Stimulated activated effector memory CD8-positive, alpha-beta T cell treated with anti-CD3 and anti-CD28 coated beads, Interleukin-12 subunit alpha, Interleukin-12 subunit beta, amount 100 ng/mL, for 72 hours (primary cell): Measurements from ENCODE around the gene OPRD1.
"Not testable (repeated sequence)": the region's sequence is repeated elsewhere in the genome, so short reads cannot be mapped to it uniquely, and the experiment has no call there.

Source experiments
- ATAC-seq: fragments of 150-1000 bp; cut with Tn5 transposase; 2 replicates; pipeline ENCODE4 v1.10.0; 2021
- DNase-seq, 2 donors: peaks; one replicate each; pipeline ENCODE4 v3.0.0; 2021 to 2022; ENCODE audit warnings: low spot score in 2 of 2
- H3K27ac Mint-ChIP-seq: one replicate; pipeline ENCODE4 v1.8.0; 2022; ENCODE audit warnings: mild to moderate bottlenecking, mixed read lengths
- H3K36me3 Mint-ChIP-seq: one replicate; pipeline ENCODE4 v1.8.0; 2022; ENCODE audit warnings: mild to moderate bottlenecking, mixed read lengths
- H3K4me1 Mint-ChIP-seq: one replicate; pipeline ENCODE4 v1.8.0; 2022; ENCODE audit warnings: mixed read lengths
- H3K4me3 Mint-ChIP-seq: one replicate; pipeline ENCODE4 v1.8.0; 2022; ENCODE audit warnings: mild to moderate bottlenecking, mixed read lengths
- H3K9me3 Mint-ChIP-seq: one replicate; pipeline ENCODE4 v1.8.0; 2022; ENCODE audit warnings: mixed read lengths

Gene OPRD1

GRCh38 chr1:28815533-28816185, 3.7 kb downstream of the OPRD1 start:
- Mint-ChIP-seq H3K4me1 (no peaks in the 10 kb centered on the region), H3K9me3 (no peaks in the 10 kb centered on the region), H3K27ac (no peak overlapping the region), H3K4me3 (no peak overlapping the region), H3K36me3 (no peaks in the 10 kb centered on the region)
- no peak for DNase-seq
- ATAC-seq: peak; percentile 35

DNA sequence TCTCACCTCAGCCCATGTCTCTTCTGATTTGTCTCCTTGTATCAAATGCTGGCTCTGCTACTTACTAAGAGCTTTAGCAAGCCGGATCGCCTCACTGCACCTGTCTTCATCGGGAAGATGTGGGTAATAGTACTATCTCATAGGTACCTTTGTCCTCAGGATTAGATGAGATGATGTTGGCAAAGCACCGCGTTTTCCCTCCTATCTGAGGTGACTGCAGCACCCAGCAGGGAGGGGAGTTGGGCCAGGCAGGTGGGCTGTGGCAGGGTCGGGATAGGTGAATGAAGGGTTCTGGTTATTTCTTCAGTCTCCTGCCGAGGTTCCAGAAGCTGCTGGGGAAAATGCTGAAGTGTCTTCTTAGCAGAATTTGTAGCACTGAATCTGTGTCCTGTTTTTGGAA, 5.2 kb downstream of the OPRD1 start:
- Mint-ChIP-seq H3K4me3 (no peak overlapping the region), H3K36me3 (no peaks in the 10 kb centered on the region), H3K4me1 (no peaks in the 10 kb centered on the region), H3K27ac (no peak overlapping the region), H3K9me3 (no peaks in the 10 kb centered on the region)
- DNase-seq (no peak), ATAC-seq (no peak)

GRCh38 chr1:28819020-28819419, 7.0 kb downstream of the OPRD1 start:
- H3K4me3 Mint-ChIP-seq: no peak overlapping the region
- no peaks in the 10 kb centered on the region for H3K36me3 Mint-ChIP-seq
- H3K9me3 Mint-ChIP-seq: no peaks in the 10 kb centered on the region
- H3K27ac Mint-ChIP-seq: no peak overlapping the region
- no peaks in the 10 kb centered on the region for H3K4me1 Mint-ChIP-seq
- ATAC-seq (no peak), DNase-seq (no peak)

- Mint-ChIP-seq H3K36me3 (no peaks in the 10 kb centered on the region), H3K4me3 (no peak overlapping the region), H3K4me1 (no peaks in the 10 kb centered on the region), H3K27ac (no peak overlapping the region), H3K9me3 (no peaks in the 10 kb centered on the region)
- ATAC-seq: no peak
- DNase-seq: no peak
These were observed 10.8 kb downstream of the OPRD1 start for GRCh38 chr1:28822799-28823198.

DNA sequence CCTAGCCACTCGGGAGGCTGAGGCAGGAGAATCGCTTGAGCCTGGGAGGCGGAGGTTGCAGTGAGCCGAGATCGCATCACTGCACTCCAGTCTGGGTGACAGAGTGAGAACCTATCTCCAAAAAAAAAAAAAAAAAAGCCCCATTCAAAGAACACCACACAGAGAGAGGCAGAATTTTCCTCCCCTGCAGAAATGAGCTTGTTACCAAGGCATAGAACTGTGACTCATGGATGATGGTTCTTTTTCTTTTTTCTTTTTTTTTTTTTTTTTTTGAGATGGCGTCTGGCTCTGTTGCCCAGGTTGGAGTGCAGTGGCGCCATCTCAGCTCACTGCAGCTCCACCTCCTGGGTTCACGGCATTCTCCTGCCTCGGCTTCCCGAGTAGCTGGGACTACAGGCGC, 12.1 kb downstream of the OPRD1 start:
- not testable (repeated sequence) for H3K27ac Mint-ChIP-seq, H3K9me3 Mint-ChIP-seq, H3K36me3 Mint-ChIP-seq, DNase-seq, H3K4me1 Mint-ChIP-seq, H3K4me3 Mint-ChIP-seq, ATAC-seq

DNA sequence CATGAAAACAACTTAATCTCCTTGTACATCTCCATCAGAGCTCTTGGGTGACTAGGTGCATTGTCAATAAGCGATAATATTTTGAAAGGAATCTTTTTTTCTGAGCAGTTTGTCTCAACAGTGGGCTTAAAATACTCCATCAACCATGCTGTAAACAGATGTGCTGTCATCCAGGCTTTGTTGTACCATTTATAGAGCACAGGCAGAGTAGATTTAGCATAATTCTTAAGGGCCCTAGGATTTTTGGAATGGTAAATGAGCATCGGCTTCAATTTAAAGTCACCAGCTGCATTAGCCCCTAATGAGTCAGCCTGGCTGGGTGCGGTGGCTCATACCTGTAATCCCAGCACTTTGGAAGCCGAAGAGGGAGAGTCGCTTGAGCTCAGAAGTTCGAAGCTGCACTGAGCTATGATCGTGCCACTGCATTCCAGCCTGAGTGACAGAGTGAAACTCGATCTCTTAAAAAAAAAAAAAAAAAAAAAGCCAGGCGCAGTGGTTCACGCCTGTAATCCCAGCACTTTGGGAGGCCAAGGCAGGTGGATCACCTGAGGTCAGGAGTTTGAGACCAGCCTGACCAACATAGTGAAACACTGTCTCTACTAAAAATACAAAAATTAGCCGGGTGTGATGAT, 16.4 kb downstream of the OPRD1 start:
- not testable (repeated sequence) for H3K9me3 Mint-ChIP-seq, DNase-seq, H3K4me3 Mint-ChIP-seq, H3K4me1 Mint-ChIP-seq, H3K36me3 Mint-ChIP-seq, H3K27ac Mint-ChIP-seq, ATAC-seq

GRCh38 chr1:28830814-28831213, 18.8 kb downstream of the OPRD1 start:
- Mint-ChIP-seq H3K36me3 (no peaks in the 10 kb centered on the region), H3K9me3 (no peaks in the 10 kb centered on the region), H3K4me3 (no peak overlapping the region), H3K4me1 (no peaks in the 10 kb centered on the region), H3K27ac (no peak overlapping the region)
- no peak for DNase-seq
- no peak for ATAC-seq

DNA sequence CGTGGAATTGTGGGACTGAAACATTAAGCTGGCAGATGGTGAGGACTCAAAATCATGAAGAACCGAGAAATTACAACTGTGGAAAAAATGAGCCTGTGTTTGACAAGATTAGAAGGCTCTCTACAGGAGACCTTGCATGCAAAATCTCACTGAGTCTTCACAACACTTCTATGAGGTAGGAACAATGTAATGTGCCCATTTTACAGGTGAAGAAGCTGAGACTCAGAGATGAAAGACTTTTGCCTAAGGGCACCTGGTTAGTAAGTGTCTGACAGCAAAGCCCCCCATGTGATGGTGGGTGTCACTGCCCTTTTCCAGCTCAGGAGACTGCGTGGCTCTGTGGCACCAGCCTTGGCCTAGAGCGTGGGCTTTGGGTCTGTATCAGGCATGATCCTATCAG, 21.0 kb downstream of the OPRD1 start:
- Mint-ChIP-seq H3K4me1 (no peaks in the 10 kb centered on the region), H3K4me3 (no peak overlapping the region), H3K9me3 (no peaks in the 10 kb centered on the region), H3K27ac (no peak overlapping the region), H3K36me3 (no peaks in the 10 kb centered on the region)
- ATAC-seq (no peak), DNase-seq (no peak)

GRCh38 chr1:28833381-28833780, 21.4 kb downstream of the OPRD1 start:
- no peaks in the 10 kb centered on the region for H3K36me3 Mint-ChIP-seq
- no peak overlapping the region for H3K4me3 Mint-ChIP-seq
- no peaks in the 10 kb centered on the region for H3K9me3 Mint-ChIP-seq
- ATAC-seq: no peak
- DNase-seq: no peak
- H3K4me1 Mint-ChIP-seq: no peaks in the 10 kb centered on the region
- H3K27ac Mint-ChIP-seq: no peak overlapping the region

GRCh38 chr1:28835237-28835650, 23.3 kb downstream of the OPRD1 start:
- H3K9me3 Mint-ChIP-seq: no peaks in the 10 kb centered on the region
- no peaks in the 10 kb centered on the region for H3K36me3 Mint-ChIP-seq
- no peaks in the 10 kb centered on the region for H3K4me1 Mint-ChIP-seq
- H3K4me3 Mint-ChIP-seq: no peak overlapping the region
- ATAC-seq: no peak
- H3K27ac Mint-ChIP-seq: no peak overlapping the region
- DNase-seq: no peak

GRCh38 chr1:28836421-28836956, 24.5 kb downstream of the OPRD1 start:
- DNase-seq: no peak
- no peak for ATAC-seq
- H3K27ac Mint-ChIP-seq: no peak overlapping the region
- H3K4me3 Mint-ChIP-seq: no peak overlapping the region
- no peaks in the 10 kb centered on the region for H3K36me3 Mint-ChIP-seq
- no peaks in the 10 kb centered on the region for H3K4me1 Mint-ChIP-seq
- H3K9me3 Mint-ChIP-seq: no peaks in the 10 kb centered on the region

DNA sequence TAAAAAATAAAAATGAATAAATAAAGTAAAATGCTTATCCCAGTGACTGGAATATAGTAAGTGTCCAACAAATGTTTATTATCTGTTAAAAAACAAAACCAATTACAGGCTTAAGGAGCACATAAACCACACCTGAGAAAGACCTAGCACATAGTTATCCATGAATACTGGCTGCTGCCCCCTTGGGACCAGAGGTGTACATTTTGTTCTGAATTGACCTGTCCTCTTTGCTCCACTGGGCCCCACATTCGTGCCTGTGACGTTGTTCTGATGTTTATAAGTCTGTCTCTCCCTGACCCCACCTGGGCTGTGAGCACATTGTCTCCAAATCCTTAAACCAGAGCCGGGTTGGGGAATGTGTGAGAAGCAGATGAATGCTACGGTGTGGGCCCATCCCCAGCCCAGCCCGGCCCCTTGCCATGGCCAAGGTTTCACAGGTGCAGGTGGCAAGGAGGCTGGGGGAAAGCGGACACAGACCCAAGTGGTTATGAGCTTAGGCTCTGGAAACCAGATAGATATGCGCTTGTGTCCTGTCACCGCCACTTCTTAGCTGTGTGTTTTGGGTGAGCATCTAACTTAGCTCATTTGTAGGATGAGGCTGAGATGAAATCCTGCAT, 29.1 kb downstream of the OPRD1 start:
- Mint-ChIP-seq H3K9me3 (no peaks in the 10 kb centered on the region), H3K36me3 (no peaks in the 10 kb centered on the region)
- ATAC-seq: no peak

DNA sequence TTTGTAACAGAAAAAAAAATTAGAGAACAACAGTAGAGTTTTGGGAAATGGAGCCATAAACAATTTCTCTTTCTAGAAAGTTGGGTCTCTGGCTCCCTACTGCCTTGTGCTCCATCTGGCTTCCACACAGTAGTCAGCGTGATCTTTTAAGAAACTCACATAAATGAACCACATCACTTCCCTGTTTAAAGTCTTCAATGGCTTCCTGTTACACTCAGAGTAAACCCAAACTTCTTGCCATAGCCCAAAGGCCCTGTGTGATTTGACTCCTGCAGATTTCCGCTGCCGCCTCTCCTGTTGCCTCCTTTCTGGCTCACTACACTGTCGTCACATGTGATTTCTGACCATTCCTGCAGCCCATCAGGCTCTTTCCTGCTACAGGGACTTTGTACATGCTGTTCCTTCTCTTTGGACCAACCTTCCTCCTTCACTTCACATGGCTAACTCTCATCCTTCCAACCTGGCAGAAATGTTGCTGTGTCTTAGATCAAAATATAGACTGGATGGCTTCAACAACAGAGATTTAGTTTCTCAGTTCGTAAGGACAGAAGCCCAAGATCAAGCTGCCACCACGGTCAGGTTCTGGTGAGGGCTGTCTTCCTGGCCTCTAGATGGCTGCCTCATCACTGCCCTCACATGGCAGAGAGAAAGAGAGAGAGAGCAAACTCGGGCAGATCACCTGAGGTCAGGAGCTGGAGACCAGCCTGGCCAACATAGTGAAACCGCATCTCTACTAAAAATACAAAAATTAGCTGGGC, 34.0 kb downstream of the OPRD1 start:
- Mint-ChIP-seq H3K4me1 (no peaks in the 10 kb centered on the region), H3K27ac (peak overlapping the region; percentile 46), H3K9me3 (no peaks in the 10 kb centered on the region), H3K4me3 (no peak overlapping the region), H3K36me3 (no peaks in the 10 kb centered on the region)
- DNase-seq (no peak), ATAC-seq (no peak)

More for the DNA sequence above, 29.1 kb downstream of the OPRD1 start:
- no peak for DNase-seq
- H3K4me1 Mint-ChIP-seq: no peaks in the 10 kb centered on the region
- no peak overlapping the region for H3K4me3 Mint-ChIP-seq
- no peak overlapping the region for H3K27ac Mint-ChIP-seq

DNA sequence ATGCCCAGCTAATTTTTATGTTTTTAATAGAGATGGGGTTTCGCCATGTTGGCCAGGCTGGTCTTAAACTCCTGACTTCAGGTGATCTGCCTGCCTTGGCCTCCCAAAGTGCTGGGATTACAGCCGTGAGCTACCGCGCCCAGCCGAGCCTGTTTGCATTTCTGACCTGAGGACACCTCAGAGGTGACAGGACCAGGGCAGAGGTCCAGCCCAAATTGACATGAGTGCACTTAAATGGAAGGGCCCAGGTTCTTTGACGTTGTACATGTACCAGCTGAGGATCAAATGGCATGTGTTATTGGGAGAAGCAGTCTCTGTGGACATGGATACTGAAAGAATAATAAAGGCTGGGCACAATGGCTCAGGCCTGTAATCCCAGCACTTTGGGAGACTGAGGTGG, 35.2 kb downstream of the OPRD1 start:
- H3K4me3 Mint-ChIP-seq, H3K4me1 Mint-ChIP-seq, H3K27ac Mint-ChIP-seq, H3K9me3 Mint-ChIP-seq, DNase-seq, ATAC-seq, H3K36me3 Mint-ChIP-seq: not testable (repeated sequence)

DNA sequence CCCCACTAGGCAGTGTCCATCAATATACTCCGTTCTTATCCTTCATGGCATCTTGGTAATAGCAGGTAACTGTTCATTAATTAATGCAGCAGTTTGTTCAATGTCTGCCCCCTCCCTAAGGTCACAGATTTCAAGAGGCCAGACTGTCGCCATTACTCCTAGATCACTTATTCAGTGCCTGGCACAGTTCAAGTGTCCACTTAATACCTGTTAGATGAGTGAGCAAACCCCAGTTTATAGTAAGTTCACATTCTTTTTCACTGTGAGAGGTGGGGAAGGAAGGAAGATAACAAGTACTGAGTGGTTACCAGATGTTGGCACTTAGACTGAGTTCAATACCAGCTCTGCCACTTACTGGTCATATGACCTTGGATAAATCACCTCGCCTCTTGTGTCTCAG, 36.4 kb downstream of the OPRD1 start:
- no peak for ATAC-seq

More for the DNA sequence above, 36.4 kb downstream of the OPRD1 start:
- Mint-ChIP-seq H3K27ac (no peak overlapping the region), H3K4me1 (no peaks in the 10 kb centered on the region), H3K9me3 (no peaks in the 10 kb centered on the region), H3K4me3 (no peak overlapping the region), H3K36me3 (no peaks in the 10 kb centered on the region)
- DNase-seq: no peak
